Upper lobe of left lung (tissue), 6 donors: ENCODE data around the gene DIAPH1. TPM values are rescaled to one million over a fixed set of nuclear protein-coding genes. Genes with fewer than 3 reads are reported as not detected.

Experiments
- ATAC-seq, 2 donors: fragments of 200-7000 bp; cut with Tn5 transposase; one replicate each; pipeline ENCODE4 v1.9.1; 2022; ENCODE audit warnings: mild to moderate bottlenecking in 2 of 2, moderate library complexity in 2 of 2; ENCODE audit not compliant: low FRiP score in 2 of 2
- DNase-seq, 2 donors: peaks; one replicate each; pipeline ENCODE4 v3.0.0-alpha.2; 2019 to 2020
- H3K27ac ChIP-seq, 4 donors: fragments of 200-600 bp; sonication (generic); one replicate each; pipeline ENCODE4 v1.5.1; 2016 to 2019
- H3K27me3 ChIP-seq, 4 donors: fragments of 200-600 bp; sonication (generic); one replicate each; pipeline ENCODE4 v1.5.1; 2017 to 2019
- H3K36me3 ChIP-seq, 4 donors: fragments of 200-600 bp; sonication (generic); one replicate each; pipeline ENCODE4 v1.5.1; 2016 to 2019
- H3K4me1 ChIP-seq, 4 donors: fragments of 200-600 bp; sonication (generic); one replicate each; pipeline ENCODE4 v1.5.1; 2018 to 2019
- H3K4me3 ChIP-seq, 4 donors: fragments of 200-600 bp; sonication (generic); one replicate each; pipeline ENCODE4 v1.5.1; 2017 to 2019; ENCODE audit warnings: mild to moderate bottlenecking in 2 of 4, moderate library complexity in 1 of 4
- H3K9me3 ChIP-seq, 4 donors: fragments of 200-600 bp; sonication (generic); one replicate each; pipeline ENCODE4 v1.5.1; 2018 to 2019
- CTCF ChIP-seq, 6 experiments: fragments of 450-650 bp in 4 of 6; fragments of 200-600 bp in 2 of 6; sonication (generic) in 2 of 6; IDR thresholded peaks; one replicate each; pipeline ENCODE4 v1.5.1; 2016 to 2019; ENCODE audit warnings: antibody characterized with exemption in 6 of 6
- EP300 ChIP-seq, 4 donors: sonication (generic); formaldehyde crosslinking; IDR thresholded peaks; one replicate each; pipeline ENCODE4 v1.5.1; 2017; ENCODE audit warnings: antibody characterized with exemption in 4 of 4, control low read depth in 2 of 4
- POLR2A ChIP-seq, 4 donors: fragments of 450-650 bp; IDR thresholded peaks; one replicate each; pipeline ENCODE4 v1.5.1; 2016 to 2017; ENCODE audit warnings: antibody characterized with exemption in 4 of 4, mild to moderate bottlenecking in 2 of 4
- POLR2AphosphoS5 ChIP-seq, 2 donors: sonication (generic); formaldehyde crosslinking; IDR thresholded peaks; one replicate each; pipeline ENCODE4 v1.5.1; 2017; ENCODE audit warnings: antibody characterized with exemption in 2 of 2
- WGBS, 2 donors: methylation state at CpG; one replicate each; pipeline ENCODE4 v1.1.5; 2017 to 2018; 5-methylcytosine and 5-hydroxymethylcytosine counted together
- total RNA-seq, 6 donors: library from RNA; depleted of rRNA in 4 of 6; stranded (reverse); fragments of >200 nt in 4 of 6; gene quantifications; one replicate each; pipeline versions ENCODE4 v1.1.0 to v1.2.1, GENCODE V29; 2016 to 2021
- donor health status: DM: no; HTN: no; CAD: no; lungs with moderate emphysema.
- donor health status: DM: no; HTN: yes; CAD: no; lungs with severe emphysema.

DIAPH1 gene
- total RNA-seq, 6 donors from 2014 or later = 96.4 to 175 (median 133) TPM

- peak in 1 of 2 donors; percentile 18 for ATAC-seq
Measured at GRCh38 chr5:141570655-141571054, 48.1 kb downstream of the DIAPH1 start.

GRCh38 chr5:141567513-141568117 is 51.2 kb downstream of the DIAPH1 start:
- H3K36me3 ChIP-seq = peaks cover 18 to 64% (median 27%) of the 10 kb centered on the region in 4 donors
- no peak for DNase-seq
- ATAC-seq = no peak

More at GRCh38 chr5:141570655-141571054, 48.1 kb downstream of the DIAPH1 start:
- Histone ChIP-seq H3K4me1 (no peaks in the 10 kb centered on the region), H3K36me3 (peaks cover 34 to 87% (median 54%) of the 10 kb centered on the region in 4 donors), H3K27ac (no peak overlapping the region), H3K9me3 (no peaks in the 10 kb centered on the region), H3K4me3 (no peak overlapping the region), H3K27me3 (no peaks in the 10 kb centered on the region)
- DNase-seq = no peak
- TF ChIP-seq CTCF (IDR thresholded peaks at IDR 0.05) (no peak), EP300 (IDR thresholded peaks at IDR 0.05) (no peak), POLR2AphosphoS5 (IDR thresholded peaks at IDR 0.05) (no peak), POLR2A (IDR thresholded peaks at IDR 0.05) (no peak)

GRCh38 chr5:141565826-141566570 is 52.8 kb downstream of the DIAPH1 start:
- ATAC-seq (no peak), DNase-seq (no peak)
- no peaks in the 10 kb centered on the region for H3K9me3 ChIP-seq
- no peak overlapping the region for H3K4me3 ChIP-seq
- no peak overlapping the region for H3K27ac ChIP-seq
- WGBS, 2 donors = 91 to 96% methylated on average over 8 of the region's 8 CpGs
- TF ChIP-seq EP300 (IDR thresholded peaks at IDR 0.05) = no peak
- no peak for TF ChIP-seq CTCF (IDR thresholded peaks at IDR 0.05)
- TF ChIP-seq POLR2A (IDR thresholded peaks at IDR 0.05) = no peak
- no peak for TF ChIP-seq POLR2AphosphoS5 (IDR thresholded peaks at IDR 0.05)
- H3K27me3 ChIP-seq = no peaks in the 10 kb centered on the region
- peaks cover 7 to 18% (median 11%) of the 10 kb centered on the region in 4 donors for H3K4me1 ChIP-seq
- peaks cover 6 to 51% (median 15%) of the 10 kb centered on the region in 4 donors for H3K36me3 ChIP-seq

More at GRCh38 chr5:141567513-141568117, 51.2 kb downstream of the DIAPH1 start:
- H3K4me1 ChIP-seq = peaks cover 3 to 11% (median 6%) of the 10 kb centered on the region in 4 donors
- H3K4me3 ChIP-seq = no peak overlapping the region
- 44 to 54% methylated on average over 2 of the region's 2 CpGs for WGBS, 2 donors
- H3K27me3 ChIP-seq = no peaks in the 10 kb centered on the region
- TF ChIP-seq EP300 (IDR thresholded peaks at IDR 0.05) (no peak), POLR2A (IDR thresholded peaks at IDR 0.05) (no peak), POLR2AphosphoS5 (IDR thresholded peaks at IDR 0.05) (no peak), CTCF (IDR thresholded peaks at IDR 0.05) (peak; percentile 53 to 90 (median 61))
- H3K27ac ChIP-seq = no peak overlapping the region
- H3K9me3 ChIP-seq = no peaks in the 10 kb centered on the region

- ATAC-seq (peak; percentile 86 to 92), DNase-seq (peak in 1 of 2 donors; percentile 72)
- TF ChIP-seq EP300 (IDR thresholded peaks at IDR 0.05) (no peak), POLR2A (IDR thresholded peaks at IDR 0.05) (no peak), POLR2AphosphoS5 (IDR thresholded peaks at IDR 0.05) (peak in 1 of 2 donors; percentile 79), CTCF (IDR thresholded peaks at IDR 0.05) (peak; percentile 88 to 100 (median 98))
- H3K36me3 ChIP-seq = peaks cover 0 to 34% (median 10%) of the 10 kb centered on the region in 4 donors
- H3K27me3 ChIP-seq = no peaks in the 10 kb centered on the region
- 22 to 26% methylated on average over 5 of the region's 5 CpGs for WGBS, 2 donors
- no peaks in the 10 kb centered on the region for H3K9me3 ChIP-seq
- H3K27ac ChIP-seq = peak overlapping the region; percentile 29 to 75 (median 44)
- peaks cover 22 to 32% (median 24%) of the 10 kb centered on the region in 4 donors for H3K4me1 ChIP-seq
- no peak overlapping the region for H3K4me3 ChIP-seq
Measured at GRCh38 chr5:141564216-141564692, 54.5 kb downstream of the DIAPH1 start.
